ENCODE results near the gene MBLAC1.

GRCh38 chr7:100127866-100128636 lies 1.3 kb downstream of the MBLAC1 start:
- TF ChIP-seq CTCF (IDR thresholded peaks at IDR 0.05): no peak
- no peak for TF ChIP-seq POLR2AphosphoS5 (IDR thresholded peaks at IDR 0.05)
- no peak for TF ChIP-seq POLR2A (IDR thresholded peaks at IDR 0.05)
- TF ChIP-seq EP300 (IDR thresholded peaks at IDR 0.05): no peak
